ENCODE data around the gene CCND1.

CCND1 gene

GRCh38 chr11:69653406-69653960 lies 12.5 kb downstream of the CCND1 start:
- no peak for DNase-seq (ENCODE audit: low read depth)

- no peak for DNase-seq (ENCODE audit: low read depth)
Measured at GRCh38 chr11:69654001-69654659, 13.2 kb downstream of the CCND1 start.

GRCh38 chr11:69654660-69655478 lies 13.9 kb downstream of the CCND1 start:
- peak; percentile 56 for DNase-seq (ENCODE audit: low read depth)

- DNase-seq (ENCODE audit: low read depth), result no peak
Measured at GRCh38 chr11:69655479-69656428, 14.8 kb downstream of the CCND1 start.

GRCh38 chr11:69656536-69657455 lies 15.8 kb downstream of the CCND1 start:
- no peak for DNase-seq (ENCODE audit: low read depth)

GRCh38 chr11:69657456-69657910 lies 16.5 kb downstream of the CCND1 start:
- no peak for DNase-seq (ENCODE audit: low read depth)

GRCh38 chr11:69657911-69658625 lies 17.1 kb downstream of the CCND1 start:
- no peak for DNase-seq (ENCODE audit: low read depth)

- no peak for DNase-seq (ENCODE audit: low read depth)
Measured at GRCh38 chr11:69658626-69659450, 17.9 kb downstream of the CCND1 start.

GRCh38 chr11:69659591-69659990 lies 18.6 kb downstream of the CCND1 start:
- DNase-seq (ENCODE audit: low read depth), result no peak

- DNase-seq (ENCODE audit: low read depth), result no peak
Measured at GRCh38 chr11:69660001-69660500, 19.1 kb downstream of the CCND1 start.

GRCh38 chr11:69661413-69661715 lies 20.4 kb downstream of the CCND1 start:
- DNase-seq (ENCODE audit: low read depth), result no peak

GRCh38 chr11:69662021-69662698 lies 21.2 kb downstream of the CCND1 start:
- peak; percentile 42 for DNase-seq (ENCODE audit: low read depth)

GRCh38 chr11:69662806-69663205 lies 21.9 kb downstream of the CCND1 start:
- DNase-seq (ENCODE audit: low read depth), result no peak

- DNase-seq (ENCODE audit: low read depth), result no peak
Measured at GRCh38 chr11:69663326-69663725, 22.4 kb downstream of the CCND1 start.

- no peak for DNase-seq (ENCODE audit: low read depth)
Measured at GRCh38 chr11:69664103-69664775, 23.3 kb downstream of the CCND1 start.

GRCh38 chr11:69664901-69665300 lies 23.9 kb downstream of the CCND1 start:
- no peak for DNase-seq (ENCODE audit: low read depth)

- no peak for DNase-seq (ENCODE audit: low read depth)
Measured at GRCh38 chr11:69665669-69666068, 24.7 kb downstream of the CCND1 start.

GRCh38 chr11:69666261-69666660 lies 25.3 kb downstream of the CCND1 start:
- no peak for DNase-seq (ENCODE audit: low read depth)

All from fibroblast of gingiva (primary cell).